IPS DF 4.7 (cell line): ENCODE results near the gene CSNK1G2.

Experiments
- DNase-seq: peaks from one replicate; pipeline ENCODE4 v3.0.0-alpha.2; 2013; ENCODE audit warnings: low spot score; ENCODE audit errors: extremely low read depth

CSNK1G2 gene

GRCh38 chr19:1918975-1919374, 22.0 kb upstream of the CSNK1G2 start:
- DNase-seq, result no peak

- DNase-seq, result no peak
These were observed 20.3 kb upstream of the CSNK1G2 start for GRCh38 chr19:1920644-1921043.

DNA sequence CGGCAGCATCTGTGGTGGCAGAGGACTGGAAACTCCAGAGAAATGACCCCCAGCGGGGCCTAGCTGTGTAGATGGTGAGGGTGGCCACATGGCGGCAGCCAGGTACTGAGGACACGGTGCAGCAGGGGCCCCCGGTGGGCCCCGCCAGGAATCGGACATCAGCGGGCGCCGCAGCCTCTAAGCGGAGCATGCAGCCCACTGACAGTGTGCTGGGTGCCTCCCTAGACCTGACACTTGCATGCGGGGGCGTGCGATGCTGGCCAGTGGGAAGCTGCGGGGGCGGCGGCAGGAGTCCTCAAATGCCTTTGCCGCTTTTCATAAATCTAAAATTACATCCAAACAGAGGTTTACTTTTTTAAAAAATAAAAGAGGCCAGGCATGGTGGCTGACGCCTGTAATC, 19.6 kb upstream of the CSNK1G2 start:
- no peak for DNase-seq

GRCh38 chr19:1921825-1922224, 19.1 kb upstream of the CSNK1G2 start:
- no peak for DNase-seq

GRCh38 chr19:1922803-1923202, 18.2 kb upstream of the CSNK1G2 start:
- no peak for DNase-seq

DNA sequence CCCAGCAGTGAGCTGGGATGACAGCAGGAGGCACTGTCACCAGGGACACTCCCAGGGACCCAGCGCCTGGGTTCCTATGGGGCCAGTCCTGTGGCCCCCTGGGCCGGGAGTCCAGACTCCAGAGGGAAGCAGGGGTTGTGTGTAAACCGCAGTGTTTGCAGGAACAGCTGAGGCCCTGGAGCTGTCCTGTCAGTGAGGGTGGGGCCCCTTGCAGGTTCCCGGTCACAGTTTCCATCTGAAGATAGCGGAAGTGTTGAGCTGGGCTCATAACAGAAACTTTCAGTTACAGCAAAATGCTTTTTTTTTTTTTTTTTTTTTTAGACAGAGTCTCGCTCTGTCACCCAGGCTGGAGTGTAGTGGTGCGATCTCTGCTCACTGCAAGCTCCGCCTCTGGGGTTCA, 17.7 kb upstream of the CSNK1G2 start:
- no peak for DNase-seq

DNA sequence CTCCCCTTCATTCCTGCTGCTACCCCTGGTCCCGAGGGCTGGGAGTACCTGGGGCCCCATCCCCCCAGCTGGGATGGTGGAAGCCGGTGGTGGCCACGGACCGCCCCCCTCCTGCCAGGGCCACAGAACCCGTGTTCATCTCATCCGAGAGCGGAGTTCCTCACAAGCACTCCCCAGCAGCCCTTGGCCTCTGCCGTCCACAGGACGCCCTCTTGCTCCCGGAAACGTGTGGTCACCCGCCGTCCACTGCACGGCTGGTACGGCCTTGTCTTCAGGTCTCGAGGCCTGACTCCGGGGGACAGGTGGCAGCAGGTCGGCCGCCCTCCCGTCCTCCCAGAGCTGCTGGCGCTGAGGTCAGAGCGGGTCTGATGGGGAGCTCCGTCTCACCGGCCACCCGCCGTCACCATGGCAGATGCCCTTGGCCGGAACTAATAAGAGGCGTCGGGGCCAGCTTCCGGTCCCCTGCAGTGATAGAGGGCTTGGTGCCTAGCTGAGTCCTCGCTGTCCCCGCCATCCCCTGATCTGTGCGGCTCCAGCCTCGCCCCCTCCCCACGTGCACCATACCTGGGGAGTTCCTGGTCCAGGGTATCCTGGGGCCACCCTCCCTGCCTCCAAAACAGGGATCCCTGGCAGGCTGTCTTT, 16.5 kb upstream of the CSNK1G2 start:
- no peak for DNase-seq

GRCh38 chr19:1925544-1925943, 15.4 kb upstream of the CSNK1G2 start:
- DNase-seq, result no peak

- no peak for DNase-seq
These were observed 11.8 kb upstream of the CSNK1G2 start for GRCh38 chr19:1929021-1929742.

GRCh38 chr19:1931445-1931844, 9.5 kb upstream of the CSNK1G2 start:
- no peak for DNase-seq

DNA sequence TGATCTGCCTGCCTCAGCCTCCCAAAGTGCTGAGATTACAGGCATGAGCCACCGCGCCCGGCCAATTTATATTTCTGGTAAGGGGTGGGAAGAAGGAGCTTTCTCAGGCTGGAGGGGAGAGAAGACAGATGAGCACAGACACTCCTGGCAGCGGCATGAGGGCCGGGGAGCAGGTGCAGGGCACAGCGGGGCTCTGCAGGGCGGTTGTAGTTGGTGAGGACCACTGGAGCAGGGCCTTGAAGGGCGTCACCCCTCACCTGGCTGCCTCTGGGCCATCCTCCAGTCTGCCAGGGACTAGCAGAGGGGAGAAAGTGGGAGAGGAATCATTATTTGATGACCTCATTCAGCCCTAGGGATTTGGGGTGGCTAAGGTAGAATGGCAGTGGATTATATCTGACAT, 8.6 kb upstream of the CSNK1G2 start:
- DNase-seq, result no peak

- no peak for DNase-seq
These were observed 7.7 kb upstream of the CSNK1G2 start for GRCh38 chr19:1933244-1933643.

- DNase-seq, result no peak
These were observed 7.0 kb upstream of the CSNK1G2 start for GRCh38 chr19:1933942-1934341.

GRCh38 chr19:1935484-1936208, 5.3 kb upstream of the CSNK1G2 start:
- DNase-seq, result no peak

- DNase-seq, result no peak
These were observed 4.5 kb upstream of the CSNK1G2 start for GRCh38 chr19:1936430-1936829.

GRCh38 chr19:1936916-1937610, 3.9 kb upstream of the CSNK1G2 start:
- DNase-seq, result no peak

GRCh38 chr19:1938071-1938470, 2.9 kb upstream of the CSNK1G2 start:
- DNase-seq, result no peak

GRCh38 chr19:1942078-1942933, 1.3 kb downstream of the CSNK1G2 start:
- DNase-seq, result no peak

GRCh38 chr19:1942934-1943555, 2.1 kb downstream of the CSNK1G2 start:
- DNase-seq, result no peak

DNA sequence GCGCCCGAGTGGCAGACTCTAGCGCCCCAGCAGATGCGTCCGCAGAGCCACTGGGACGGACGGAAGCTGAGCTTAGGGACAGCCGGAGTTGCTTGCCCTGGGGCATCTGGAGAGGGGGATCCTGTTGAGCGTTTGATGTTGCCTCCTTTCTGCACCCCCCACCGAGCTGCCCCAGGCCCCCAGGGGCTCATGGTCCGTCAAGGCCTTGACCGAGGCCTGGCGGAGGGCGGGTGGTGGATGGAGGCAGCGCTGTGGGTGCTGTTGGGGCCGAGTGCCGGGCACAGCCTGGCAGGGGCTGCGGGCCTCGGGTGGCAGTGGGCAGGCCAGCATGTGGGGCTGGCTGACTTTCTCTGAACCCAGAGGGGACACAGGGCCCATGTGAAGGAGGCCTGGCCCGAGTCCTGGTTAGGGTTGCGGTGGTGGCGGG, 2.7 kb downstream of the CSNK1G2 start:
- no peak for DNase-seq
